HepG2 (cell line): ENCODE measurements around the gene ANXA6. TPM values are rescaled to one million over a fixed set of nuclear protein-coding genes. Genes with fewer than 3 reads are reported as not detected.

Experiments
- CBFB ChIP-seq: sonication (generic); formaldehyde crosslinking; IDR thresholded peaks from 2 replicates; pipeline ENCODE4 v1.4.0; 2020; ENCODE audit warnings: missing genetic modification reagents
- CCAR2 ChIP-seq: fragments of 200-400 bp; formaldehyde crosslinking; optimal IDR thresholded peaks from 2 replicates; pipeline ENCODE3; 2018; ENCODE audit warnings: low read depth, mild to moderate bottlenecking, low read length, moderate library complexity
- ELF3 ChIP-seq: IDR thresholded peaks from 2 replicates; pipeline ENCODE4 v1.6.1; 2016; ENCODE audit warnings: missing genetic modification reagents, missing compliant biosample characterization
- FOSL2 ChIP-seq: sonication (generic); formaldehyde crosslinking; IDR thresholded peaks from 2 replicates; pipeline ENCODE4 v1.4.0; 2020; ENCODE audit warnings: missing genetic modification reagents
- FOXA3 ChIP-seq: IDR thresholded peaks from 2 replicates; pipeline ENCODE4 v1.6.1; 2016; ENCODE audit warnings: missing genetic modification reagents, missing compliant biosample characterization
- GABPB1 ChIP-seq: IDR thresholded peaks from 2 replicates; pipeline ENCODE4 v1.6.1; 2016; ENCODE audit warnings: mild to moderate bottlenecking, missing genetic modification reagents, moderate library complexity, missing compliant biosample characterization
- NR2F6 ChIP-seq, 2 experiments: IDR thresholded peaks; 2 replicates each; pipeline ENCODE4 v1.6.1; 2016; ENCODE audit warnings: antibody characterized with exemption in 1 of 2, mild to moderate bottlenecking in 1 of 2
- SALL1 ChIP-seq: sonication (generic); formaldehyde crosslinking; IDR thresholded peaks from 2 replicates; pipeline ENCODE4 v1.8.0; 2022; ENCODE audit warnings: mild to moderate bottlenecking, missing genetic modification reagents
- SOX6 ChIP-seq, 2 experiments: fragments of 450-650 bp in 1 of 2; sonication (generic) in 1 of 2; formaldehyde crosslinking in 1 of 2; IDR thresholded peaks; 2 replicates each; pipeline versions ENCODE4 v1.4.0 to v1.6.1; 2017 to 2020; ENCODE audit warnings: antibody characterized with exemption in 1 of 2, mild to moderate bottlenecking in 1 of 2, missing genetic modification reagents in 1 of 2
- SP5 ChIP-seq: IDR thresholded peaks from 2 replicates; pipeline ENCODE4 v1.6.1; 2016; ENCODE audit warnings: low read depth, borderline replicate concordance
- ZBTB42 ChIP-seq: sonication (generic); formaldehyde crosslinking; IDR thresholded peaks from 2 replicates; pipeline ENCODE4 v1.5.0; 2020; ENCODE audit warnings: mild to moderate bottlenecking, missing genetic modification reagents
- ZNF572 ChIP-seq: sonication (generic); formaldehyde crosslinking; IDR thresholded peaks from 2 replicates; pipeline ENCODE4 v1.5.1; 2020; ENCODE audit warnings: mild to moderate bottlenecking, missing genetic modification reagents
- ZNF7 ChIP-seq: IDR thresholded peaks from 2 replicates; pipeline ENCODE4 v1.6.1; 2016; ENCODE audit warnings: missing biosample characterization, missing genetic modification reagents
- polyA plus RNA-seq, 8 experiments: library from polyadenylated mRNA; depleted of rRNA in 3 of 8; stranded (reverse) in 7 of 8; unstranded in 1 of 8; fragments of >200 nt; fragmentation: Illumina TruSeq in 4 of 8; extraction: Trizol in 4 of 8; gene quantifications; 2 replicates each; pipeline versions ENCODE4 v1.2.1 to v1.2.3, GENCODE V29; 2011 to 2016; ENCODE audit warnings: low read depth in 4 of 8, missing spikeins in 1 of 8, mixed read lengths in 1 of 8; ENCODE audit not compliant: insufficient read depth in 1 of 8
- total RNA-seq, 5 experiments: library from RNA; depleted of rRNA; stranded (reverse); fragments of >200 nt; fragmentation: Illumina TruSeq; extraction: Trizol; gene quantifications; 2 replicates each; pipeline ENCODE4 v1.2.3, GENCODE V29; 2016; ENCODE audit warnings: low read depth in 1 of 5
- TF ChIP-seq, protein P1 (sequence below): IDR thresholded peaks from 2 replicates; pipeline ENCODE4 v1.6.1; 2016; ENCODE audit warnings: low read depth, borderline replicate concordance
- TF ChIP-seq, protein P2 (sequence below): sonication (generic); formaldehyde crosslinking; IDR thresholded peaks from 2 replicates; pipeline ENCODE4 v1.4.0; 2020; ENCODE audit warnings: missing genetic modification reagents
- TF ChIP-seq, protein P3 (sequence below): sonication (generic); formaldehyde crosslinking; IDR thresholded peaks from 2 replicates; pipeline ENCODE4 v1.9.0; 2021; ENCODE audit warnings: mild to moderate bottlenecking, missing genetic modification reagents

The ANXA6 gene
- total and polyA plus RNA-seq, 2 of the 13 experiments (the other 11 are each of a cell fraction or from before 2014, with no cell fraction given) = 103 to 125 TPM

DNA sequence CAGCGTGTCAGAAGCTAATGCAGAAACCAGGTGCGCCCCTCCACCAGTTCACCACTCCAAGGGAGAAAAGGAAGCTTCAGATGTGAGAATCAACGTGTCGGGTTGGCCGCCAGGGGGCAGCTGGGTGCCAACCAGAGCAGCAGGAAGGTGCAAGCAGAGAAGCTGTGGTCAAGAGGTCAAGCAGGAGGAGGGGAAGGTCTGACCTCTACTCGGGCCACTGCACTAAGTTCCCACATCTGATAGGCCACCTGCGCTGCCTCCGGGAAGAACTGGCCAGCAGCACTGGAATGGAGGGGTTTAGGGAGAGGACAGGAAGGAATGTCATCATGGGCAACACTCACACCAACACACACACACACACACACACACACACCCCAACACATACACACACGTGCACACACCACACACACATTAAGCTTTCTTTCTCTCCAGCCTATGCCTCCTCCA lies 31.4 kb downstream of the ANXA6 start (continued):
- TF ChIP-seq NR2F6 (IDR thresholded peaks at IDR 0.05) (peak; percentile 97), NR2F6 (CRISPR knock-in tag; IDR thresholded peaks at IDR 0.05) (peak; percentile 98), SP5 (CRISPR knock-in tag) (peak; percentile 38; the same call in 1 of the 2 replicates), ZBTB42 (CRISPR knock-in tag) (no peak), GABPB1 (0 out of 2 replicates have a peak, but pooled peaks have one; percentile 17), SOX6 (IDR thresholded peaks at IDR 0.05) (no peak), SOX6 (CRISPR knock-in tag; IDR thresholded peaks at IDR 0.05) (0 out of 2 replicates have a peak, but pooled peaks have one; percentile 16), FOXA3 (CRISPR knock-in tag) (0 out of 2 replicates have a peak, but pooled peaks have one; percentile 23), ZNF7 (CRISPR knock-in tag) (no peak), ELF3 (CRISPR knock-in tag) (0 out of 2 replicates have a peak, but pooled peaks have one; percentile 36), SALL1 (CRISPR knock-in tag) (peak; percentile 34), ZNF572 (peak; percentile 30; the same call in 1 of the 2 replicates), FOSL2 (CRISPR knock-in tag) (0 out of 2 replicates have a peak, but pooled peaks have one; percentile 33), CCAR2 (no peak), CBFB (peak; percentile 81; the same call in 1 of the 2 replicates)
- TF ChIP-seq, protein P1, sequence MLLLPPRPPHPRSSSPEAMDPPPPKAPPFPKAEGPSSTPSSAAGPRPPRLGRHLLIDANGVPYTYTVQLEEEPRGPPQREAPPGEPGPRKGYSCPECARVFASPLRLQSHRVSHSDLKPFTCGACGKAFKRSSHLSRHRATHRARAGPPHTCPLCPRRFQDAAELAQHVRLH (CRISPR knock-in tag) = 0 out of 2 replicates have a peak, but pooled peaks have one; percentile 25
- TF ChIP-seq, protein P2, sequence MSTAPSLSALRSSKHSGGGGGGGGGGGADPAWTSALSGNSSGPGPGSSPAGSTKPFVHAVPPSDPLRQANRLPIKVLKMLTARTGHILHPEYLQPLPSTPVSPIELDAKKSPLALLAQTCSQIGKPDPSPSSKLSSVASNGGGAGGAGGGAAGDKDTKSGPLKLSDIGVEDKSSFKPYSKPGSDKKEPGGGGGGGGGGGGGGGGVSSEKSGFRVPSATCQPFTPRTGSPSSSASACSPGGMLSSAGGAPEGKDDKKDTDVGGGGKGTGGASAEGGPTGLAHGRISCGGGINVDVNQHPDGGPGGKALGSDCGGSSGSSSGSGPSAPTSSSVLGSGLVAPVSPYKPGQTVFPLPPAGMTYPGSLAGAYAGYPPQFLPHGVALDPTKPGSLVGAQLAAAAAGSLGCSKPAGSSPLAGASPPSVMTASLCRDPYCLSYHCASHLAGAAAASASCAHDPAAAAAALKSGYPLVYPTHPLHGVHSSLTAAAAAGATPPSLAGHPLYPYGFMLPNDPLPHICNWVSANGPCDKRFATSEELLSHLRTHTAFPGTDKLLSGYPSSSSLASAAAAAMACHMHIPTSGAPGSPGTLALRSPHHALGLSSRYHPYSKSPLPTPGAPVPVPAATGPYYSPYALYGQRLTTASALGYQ (CRISPR knock-in tag) = no peak
- TF ChIP-seq, protein P3, sequence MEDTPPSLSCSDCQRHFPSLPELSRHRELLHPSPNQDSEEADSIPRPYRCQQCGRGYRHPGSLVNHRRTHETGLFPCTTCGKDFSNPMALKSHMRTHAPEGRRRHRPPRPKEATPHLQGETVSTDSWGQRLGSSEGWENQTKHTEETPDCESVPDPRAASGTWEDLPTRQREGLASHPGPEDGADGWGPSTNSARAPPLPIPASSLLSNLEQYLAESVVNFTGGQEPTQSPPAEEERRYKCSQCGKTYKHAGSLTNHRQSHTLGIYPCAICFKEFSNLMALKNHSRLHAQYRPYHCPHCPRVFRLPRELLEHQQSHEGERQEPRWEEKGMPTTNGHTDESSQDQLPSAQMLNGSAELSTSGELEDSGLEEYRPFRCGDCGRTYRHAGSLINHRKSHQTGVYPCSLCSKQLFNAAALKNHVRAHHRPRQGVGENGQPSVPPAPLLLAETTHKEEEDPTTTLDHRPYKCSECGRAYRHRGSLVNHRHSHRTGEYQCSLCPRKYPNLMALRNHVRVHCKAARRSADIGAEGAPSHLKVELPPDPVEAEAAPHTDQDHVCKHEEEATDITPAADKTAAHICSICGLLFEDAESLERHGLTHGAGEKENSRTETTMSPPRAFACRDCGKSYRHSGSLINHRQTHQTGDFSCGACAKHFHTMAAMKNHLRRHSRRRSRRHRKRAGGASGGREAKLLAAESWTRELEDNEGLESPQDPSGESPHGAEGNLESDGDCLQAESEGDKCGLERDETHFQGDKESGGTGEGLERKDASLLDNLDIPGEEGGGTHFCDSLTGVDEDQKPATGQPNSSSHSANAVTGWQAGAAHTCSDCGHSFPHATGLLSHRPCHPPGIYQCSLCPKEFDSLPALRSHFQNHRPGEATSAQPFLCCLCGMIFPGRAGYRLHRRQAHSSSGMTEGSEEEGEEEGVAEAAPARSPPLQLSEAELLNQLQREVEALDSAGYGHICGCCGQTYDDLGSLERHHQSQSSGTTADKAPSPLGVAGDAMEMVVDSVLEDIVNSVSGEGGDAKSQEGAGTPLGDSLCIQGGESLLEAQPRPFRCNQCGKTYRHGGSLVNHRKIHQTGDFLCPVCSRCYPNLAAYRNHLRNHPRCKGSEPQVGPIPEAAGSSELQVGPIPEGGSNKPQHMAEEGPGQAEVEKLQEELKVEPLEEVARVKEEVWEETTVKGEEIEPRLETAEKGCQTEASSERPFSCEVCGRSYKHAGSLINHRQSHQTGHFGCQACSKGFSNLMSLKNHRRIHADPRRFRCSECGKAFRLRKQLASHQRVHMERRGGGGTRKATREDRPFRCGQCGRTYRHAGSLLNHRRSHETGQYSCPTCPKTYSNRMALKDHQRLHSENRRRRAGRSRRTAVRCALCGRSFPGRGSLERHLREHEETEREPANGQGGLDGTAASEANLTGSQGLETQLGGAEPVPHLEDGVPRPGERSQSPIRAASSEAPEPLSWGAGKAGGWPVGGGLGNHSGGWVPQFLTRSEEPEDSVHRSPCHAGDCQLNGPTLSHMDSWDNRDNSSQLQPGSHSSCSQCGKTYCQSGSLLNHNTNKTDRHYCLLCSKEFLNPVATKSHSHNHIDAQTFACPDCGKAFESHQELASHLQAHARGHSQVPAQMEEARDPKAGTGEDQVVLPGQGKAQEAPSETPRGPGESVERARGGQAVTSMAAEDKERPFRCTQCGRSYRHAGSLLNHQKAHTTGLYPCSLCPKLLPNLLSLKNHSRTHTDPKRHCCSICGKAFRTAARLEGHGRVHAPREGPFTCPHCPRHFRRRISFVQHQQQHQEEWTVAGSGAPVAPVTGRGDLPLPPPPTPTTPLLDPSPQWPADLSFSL (CRISPR knock-in tag) = peak; percentile 71; the same call in 1 of the 2 replicates
